Measurements from ENCODE around the gene CDCA8.

CDCA8 gene

GRCh38 chr1:37741130-37741529 is 48.8 kb downstream of the CDCA8 start:
- DNase-seq, result no peak

DNA sequence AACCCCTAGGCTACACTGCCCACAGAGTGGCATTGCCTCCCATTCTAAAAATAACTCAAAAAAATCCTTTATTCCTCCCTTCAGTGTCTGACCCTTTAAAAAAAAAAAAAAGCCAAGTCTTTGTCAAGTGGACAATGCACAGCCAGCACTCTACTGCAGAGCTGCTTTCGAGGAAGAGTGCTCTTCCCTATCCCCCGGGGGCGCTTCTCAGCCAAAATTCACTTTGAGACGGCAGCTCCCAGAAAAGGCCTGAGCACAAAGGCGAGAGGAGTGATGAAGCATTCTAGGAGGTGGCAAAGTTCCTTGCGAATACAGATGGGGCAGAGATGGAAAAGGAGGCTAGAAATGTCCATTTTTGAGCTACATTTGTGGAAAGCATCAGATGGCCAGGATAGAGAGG is 49.3 kb downstream of the CDCA8 start:
- DNase-seq, result no peak

DNA sequence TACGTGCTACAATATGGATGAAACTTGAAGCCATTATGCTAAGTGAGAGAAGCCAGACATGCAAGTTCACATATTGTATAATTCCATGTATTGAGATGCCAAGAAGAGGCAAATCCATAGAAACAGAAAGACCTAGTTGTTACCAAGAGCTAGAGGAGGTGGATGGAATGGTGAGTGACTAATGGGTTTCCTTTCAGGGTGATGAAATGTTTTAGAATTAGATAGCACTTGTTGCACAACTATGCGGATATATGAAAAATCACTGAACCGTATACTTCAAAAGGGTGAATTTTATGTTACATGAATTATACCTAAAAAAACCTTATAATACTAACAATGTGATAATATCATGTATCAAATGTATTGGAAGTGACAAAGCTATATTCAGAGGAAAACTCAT is 54.5 kb downstream of the CDCA8 start:
- no peak for DNase-seq

DNA sequence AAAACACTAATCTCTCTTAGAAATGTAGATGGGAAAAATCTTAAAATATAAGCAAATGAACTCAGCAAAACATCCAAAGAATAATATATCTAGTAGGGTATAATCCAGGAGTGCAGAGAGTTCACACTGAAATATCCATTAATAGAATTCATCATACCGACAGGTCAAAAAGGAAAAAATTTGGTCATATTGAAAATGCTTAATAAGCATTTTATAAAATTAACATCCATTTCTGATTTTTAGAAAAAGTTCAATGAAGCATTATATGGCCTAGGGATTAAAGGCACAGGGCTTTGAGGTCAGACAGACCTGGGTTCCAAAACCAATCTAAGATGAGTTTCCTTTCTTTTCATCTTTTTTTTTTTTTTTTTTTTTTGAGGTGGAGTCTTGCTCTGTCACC is 56.2 kb downstream of the CDCA8 start:
- no peak for DNase-seq

- DNase-seq, result no peak
These were observed 59.9 kb downstream of the CDCA8 start for GRCh38 chr1:37752213-37752582.

DNA sequence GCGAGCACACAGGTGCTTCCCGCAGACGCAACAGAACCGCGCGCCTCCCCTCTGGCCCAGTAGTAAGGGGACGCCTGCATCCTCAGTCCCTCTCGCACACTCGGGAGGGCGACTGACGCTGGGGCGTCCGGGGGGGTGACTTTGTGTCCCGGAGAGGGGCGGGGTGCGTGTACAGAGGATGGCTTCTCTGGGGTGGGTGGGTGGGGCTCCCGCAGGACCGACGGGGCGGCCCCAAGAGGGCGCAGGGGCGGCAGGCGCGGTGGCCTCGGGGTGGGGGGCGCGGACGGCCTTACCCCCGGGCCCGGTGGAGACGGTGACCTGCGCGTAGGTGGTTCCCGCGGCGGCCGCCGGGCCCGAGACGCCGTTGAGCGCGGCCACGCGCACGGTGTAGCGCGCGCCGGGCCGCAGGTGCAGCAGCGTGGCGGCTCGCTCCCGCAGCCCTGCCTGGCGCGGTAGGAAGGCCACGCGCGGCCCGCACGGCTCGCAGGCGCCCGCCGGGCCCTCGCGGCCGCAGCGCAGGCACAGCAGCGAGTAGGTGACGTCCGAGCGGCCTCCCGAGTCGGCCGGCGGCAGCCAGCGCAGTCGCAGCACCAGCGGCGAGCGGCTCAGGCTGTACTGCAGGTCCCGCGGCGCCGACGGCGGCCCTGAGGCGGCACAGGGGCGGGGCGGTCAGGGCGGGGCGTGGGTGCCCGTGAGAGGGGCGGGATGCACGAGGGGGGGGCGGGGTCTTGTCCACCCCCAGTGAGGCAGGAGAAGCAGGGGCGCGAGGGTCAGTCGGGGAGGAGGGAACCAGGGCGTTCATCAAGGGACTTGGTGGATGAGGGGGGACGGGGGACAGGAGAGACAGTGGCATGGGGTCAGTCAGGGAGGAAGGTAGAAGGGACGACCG is 60.5 kb downstream of the CDCA8 start:
- peak; percentile 2 for DNase-seq

- DNase-seq, result no peak
These were observed 61.4 kb downstream of the CDCA8 start for GRCh38 chr1:37753473-37754321.

DNA sequence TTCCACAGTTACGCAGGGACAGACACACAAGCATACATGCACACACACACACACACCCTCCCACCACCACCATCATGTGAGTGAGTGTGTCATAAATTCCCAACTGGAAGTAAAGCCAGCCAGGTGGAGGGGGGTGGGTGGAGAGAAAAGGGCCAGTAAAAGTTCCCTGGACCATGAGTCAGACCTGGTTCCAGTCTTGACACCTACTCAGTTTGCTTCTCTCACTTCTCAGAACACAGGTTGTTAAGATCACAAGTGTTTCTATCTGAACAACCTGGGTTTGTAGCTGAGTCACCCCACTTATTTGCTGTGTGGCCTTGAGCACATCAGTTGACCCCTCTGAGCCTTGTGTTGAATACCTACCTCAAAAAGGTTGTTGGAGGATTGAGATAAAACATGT is 63.0 kb downstream of the CDCA8 start:
- DNase-seq, result no peak

DNA sequence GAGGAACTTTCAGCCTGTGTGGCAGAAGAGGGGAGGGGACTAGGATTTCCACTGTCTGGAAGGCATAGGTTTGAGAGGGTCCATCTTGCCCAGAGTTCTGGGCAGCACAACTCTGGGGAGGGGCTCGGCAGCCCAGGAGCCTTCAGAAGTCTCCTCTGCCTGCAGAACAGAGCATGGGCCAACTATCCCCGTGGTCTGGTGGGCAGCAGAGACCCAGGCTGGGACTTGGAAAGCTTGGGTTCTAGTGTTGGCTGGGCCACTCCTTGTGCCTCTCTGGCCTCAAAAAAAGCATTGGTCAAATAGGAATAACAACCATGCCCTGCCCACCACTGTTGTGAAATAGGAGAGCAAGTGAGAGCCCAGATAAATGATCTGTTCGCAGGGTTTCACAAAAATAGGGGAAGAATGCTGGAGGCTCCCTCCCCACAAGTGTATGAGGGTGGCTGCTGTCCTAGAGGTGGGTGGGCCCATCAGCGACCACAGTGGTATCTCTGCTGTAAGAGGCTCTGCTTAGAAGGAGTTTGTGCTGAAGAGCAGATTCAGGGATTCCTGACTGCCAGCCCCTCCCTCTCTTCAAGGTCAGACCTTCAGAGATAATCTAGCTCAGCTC is 63.7 kb downstream of the CDCA8 start:
- no peak for DNase-seq

All from NCI-H1694 treated with DMSO at 0.1 percent for 48 hours (cell line).